ENCODE data around the gene SERPINI1. TPM values are rescaled to one million over a fixed set of nuclear protein-coding genes. Genes with fewer than 3 reads are reported as not detected.

Gene SERPINI1
- total RNA-seq, 2 donors from 2014 or later = 2.0 to 3.8 TPM

GRCh38 chr3:167740961-167741587 lies 5.6 kb downstream of the SERPINI1 start:
- Histone ChIP-seq H3K4me1 (peaks cover 0 to 4% of the 10 kb centered on the region in 2 donors), H3K4me3 (no peak overlapping the region), H3K27ac (no peak overlapping the region), H3K36me3 (no peaks in the 10 kb centered on the region), H3K27me3 (no peaks in the 10 kb centered on the region), H3K9me3 (no peaks in the 10 kb centered on the region)
- no peak for DNase-seq (ENCODE audit: low spot score)
- TF ChIP-seq CTCF (IDR thresholded peaks at IDR 0.05) = peak in 1 of 2 donors; percentile 56

- no peaks in the 10 kb centered on the region for H3K27me3 ChIP-seq
- no peaks in the 10 kb centered on the region for H3K4me1 ChIP-seq
- no peak overlapping the region for H3K27ac ChIP-seq
- no peaks in the 10 kb centered on the region for H3K36me3 ChIP-seq
- DNase-seq (ENCODE audit: low spot score) = no peak
- H3K9me3 ChIP-seq = no peaks in the 10 kb centered on the region
- H3K4me3 ChIP-seq = no peak overlapping the region
- TF ChIP-seq CTCF (IDR thresholded peaks at IDR 0.05) = no peak
These were observed 6.8 kb downstream of the SERPINI1 start for GRCh38 chr3:167742338-167742737.

- no peaks in the 10 kb centered on the region for H3K9me3 ChIP-seq
- no peaks in the 10 kb centered on the region for H3K27me3 ChIP-seq
- TF ChIP-seq CTCF (IDR thresholded peaks at IDR 0.05) = no peak
- H3K36me3 ChIP-seq = no peaks in the 10 kb centered on the region
- no peak overlapping the region for H3K27ac ChIP-seq
- no peak overlapping the region for H3K4me3 ChIP-seq
- no peak for DNase-seq (ENCODE audit: low spot score)
- H3K4me1 ChIP-seq = no peaks in the 10 kb centered on the region
These were observed 8.3 kb downstream of the SERPINI1 start for GRCh38 chr3:167743799-167744198.

GRCh38 chr3:167749209-167749608 lies 13.7 kb downstream of the SERPINI1 start:
- DNase-seq (ENCODE audit: low spot score) = no peak
- H3K27me3 ChIP-seq = no peaks in the 10 kb centered on the region
- H3K9me3 ChIP-seq = no peaks in the 10 kb centered on the region
- H3K4me1 ChIP-seq = no peaks in the 10 kb centered on the region
- no peak overlapping the region for H3K27ac ChIP-seq
- H3K36me3 ChIP-seq = no peaks in the 10 kb centered on the region
- TF ChIP-seq CTCF (IDR thresholded peaks at IDR 0.05) = no peak
- H3K4me3 ChIP-seq = no peak overlapping the region

GRCh38 chr3:167749728-167750127 lies 14.2 kb downstream of the SERPINI1 start:
- DNase-seq (ENCODE audit: low spot score) = no peak
- Histone ChIP-seq H3K9me3 (no peaks in the 10 kb centered on the region), H3K36me3 (no peaks in the 10 kb centered on the region), H3K27me3 (no peaks in the 10 kb centered on the region), H3K4me3 (no peak overlapping the region), H3K4me1 (no peaks in the 10 kb centered on the region), H3K27ac (no peak overlapping the region)
- no peak for TF ChIP-seq CTCF (IDR thresholded peaks at IDR 0.05)

All from right atrium auricular region (tissue), 2 donors.